HCT116 (cell line): ENCODE data around the gene CCSER1. TPM values are rescaled to one million over a fixed set of nuclear protein-coding genes. Genes with fewer than 3 reads are reported as not detected.

Experiments used
- ATAC-seq: fragments of 200-7000 bp; cut with Tn5 transposase; 2 replicates; pipeline ENCODE4 v1.9.1; 2020; ENCODE audit warnings: mild to moderate bottlenecking, moderate library complexity
- BruUV-seq: library from RNA; stranded (reverse); fragments of 400-500 nt; replicated peaks from 2 replicates; lab custom pipeline; 2021; lab: Mats Ljungman, UMichigan
- CTCF ChIA-PET: fragments of 300-600 bp; sonication (Branson Sonifier 250); formaldehyde crosslinking; loops from one replicate; lab custom pipeline; 2021; ENCODE audit warnings: antibody characterized with exemption; lab: Charles Lee
- POLR2A ChIA-PET: fragments of 300-600, 350-600 bp; sonication (Branson Sonifier 250); formaldehyde crosslinking; loops from one replicate; lab custom pipeline; 2021; ENCODE audit warnings: antibody characterized with exemption; lab: Charles Lee
- RAD21 ChIA-PET, 2 experiments: fragments of 300-600 bp; sonication (Branson Sonifier 250); formaldehyde crosslinking; loops; one replicate each; lab custom pipeline; 2023; ENCODE audit warnings: low total read pairs in 2 of 2; ENCODE audit not compliant: uncharacterized antibody in 2 of 2, unreplicated experiment in 2 of 2, low non-redundant PET in 1 of 2; lab: Charles Lee
- DNase-seq: peaks from one replicate; pipeline ENCODE4 v3.0.0-alpha.2; 2010; ENCODE audit warnings: low read depth, low spot score
- H2AFZ ChIP-seq: fragments of 200-600 bp; shearing (Covaris generic), sonication (generic); 2 replicates; pipeline ENCODE4 v1.6.1; 2017; ENCODE audit warnings: low read depth, mixed run types, mixed read lengths, antibody characterized with exemption, low read length; ENCODE audit not compliant: poor library complexity, severe bottlenecking
- H3K27ac ChIP-seq: 2 replicates; pipeline ENCODE4 v1.5.1; 2012; ENCODE audit warnings: low read depth, low read length
- H3K27me3 ChIP-seq: fragments of 200-600 bp; sonication (generic); 2 replicates; pipeline ENCODE4 v1.6.1; 2016; ENCODE audit warnings: mixed run types, low read length, mixed read lengths; ENCODE audit not compliant: insufficient read depth
- H3K36me3 ChIP-seq, 2 experiments: fragments of 200-500 bp in 1 of 2; fragments of 200-600 bp in 1 of 2; sonication (Bioruptor generic) in 1 of 2; sonication (generic) in 1 of 2; 2 replicates each; pipeline versions ENCODE4 v1.5.1 to v1.6.1; 2014 to 2016; ENCODE audit warnings: low read length in 2 of 2, inconsistent platforms in 1 of 2, mixed read lengths in 1 of 2, mixed run types in 1 of 2; ENCODE audit not compliant: insufficient read depth in 2 of 2, control insufficient read depth in 1 of 2
- H3K4me1 ChIP-seq, 2 experiments: fragments of 200-600 bp in 1 of 2; sonication (generic) in 1 of 2; 2 replicates each; pipeline versions ENCODE4 v1.5.1 to v1.6.1; 2012 to 2017; ENCODE audit warnings: low read length in 2 of 2, inconsistent platforms in 1 of 2, mild to moderate bottlenecking in 1 of 2, mixed read lengths in 1 of 2, mixed run types in 1 of 2, moderate library complexity in 1 of 2; ENCODE audit not compliant: insufficient read depth in 2 of 2, control insufficient read depth in 1 of 2
- H3K4me2 ChIP-seq: fragments of 200-600 bp; sonication (generic); 2 replicates; pipeline ENCODE4 v1.6.1; 2017; ENCODE audit warnings: mixed run types, low read length, mixed read lengths
- H3K4me3 ChIP-seq, 2 experiments: fragments of 200-600 bp in 1 of 2; sonication (generic) in 1 of 2; replicated peaks in 1 of 2; 2 replicates each; pipeline ENCODE4 v1.5.1; 2011 to 2016; ENCODE audit warnings: low read length in 2 of 2, control low read depth in 1 of 2, low read depth in 1 of 2, mild to moderate bottlenecking in 1 of 2, mixed read lengths in 1 of 2, mixed run types in 1 of 2
- H3K79me2 ChIP-seq: fragments of 200-600 bp; sonication (generic); 2 replicates; pipeline ENCODE4 v1.6.1; 2017; ENCODE audit warnings: mild to moderate bottlenecking, mixed run types, low read length, moderate library complexity, mixed read lengths; ENCODE audit not compliant: insufficient read depth
- H3K9ac ChIP-seq: fragments of 200-600 bp; sonication (generic); 2 replicates; pipeline ENCODE4 v1.6.1; 2016; ENCODE audit warnings: low read length, mixed read lengths
- H3K9me2 ChIP-seq: fragments of 200-600 bp; sonication (generic), shearing (Covaris generic); 2 replicates; pipeline ENCODE4 v1.6.1; 2017; ENCODE audit warnings: mixed run types, mild to moderate bottlenecking, moderate library complexity; ENCODE audit not compliant: insufficient read depth
- H3K9me3 ChIP-seq, 2 experiments: fragments of 200-500 bp in 1 of 2; fragments of 200-600 bp in 1 of 2; sonication (Bioruptor generic) in 1 of 2; sonication (generic) in 1 of 2; 2 replicates each; pipeline ENCODE4 v1.6.1; 2014 to 2017; ENCODE audit warnings: low read length in 2 of 2, mixed read lengths in 2 of 2, inconsistent platforms in 1 of 2, low read depth in 1 of 2, mild to moderate bottlenecking in 1 of 2, mixed run types in 1 of 2, moderate library complexity in 1 of 2; ENCODE audit not compliant: control insufficient read depth in 1 of 2, insufficient read depth in 1 of 2
- H4K20me1 ChIP-seq: fragments of 200-600 bp; sonication (generic), shearing (Covaris generic); 2 replicates; pipeline ENCODE4 v1.6.1; 2017; ENCODE audit warnings: mixed run types, mild to moderate bottlenecking, moderate library complexity; ENCODE audit not compliant: insufficient read depth
- RAD21 ChIP-seq: IDR thresholded peaks from 2 replicates; pipeline ENCODE4 v1.6.1; 2012; ENCODE audit warnings: low read depth, mild to moderate bottlenecking
- SRF ChIP-seq: IDR thresholded peaks from 2 replicates; pipeline ENCODE4 v1.6.1; 2012; ENCODE audit warnings: low read depth
- TCF7L2 ChIP-seq: IDR thresholded peaks from 2 replicates; pipeline ENCODE4 v1.7.0; 2011; ENCODE audit warnings: borderline replicate concordance, inconsistent platforms; ENCODE audit not compliant: insufficient read depth, insufficient read length; ENCODE audit errors: extremely low read depth
- YY1 ChIP-seq: IDR thresholded peaks from 2 replicates; pipeline ENCODE4 v1.6.1; 2011; ENCODE audit warnings: low read length, low read depth, moderate library complexity, mild to moderate bottlenecking; ENCODE audit not compliant: insufficient replicate concordance; ENCODE audit errors: extremely low read depth
- ZFX ChIP-seq: fragments of 450-650 bp; IDR thresholded peaks from 2 replicates; pipeline ENCODE4 v1.6.1; 2017
- intact Hi-C: fragments of 100-400 bp; cut with micrococcal nuclease; formaldehyde crosslinking; loops from 2 replicates; pipeline ENCODE4 v1.10.0; 2022
- total RNA-seq: library from RNA; stranded (reverse); gene quantifications from one replicate; pipeline ENCODE4 v1.2.1, GENCODE V29; 2021; ENCODE audit not compliant: unreplicated experiment
- TF ChIP-seq, protein P1 (sequence below), 3 experiments: fragments of 200-600 bp in 1 of 3; sonication (generic) in 1 of 3; IDR thresholded peaks in 2 of 3; conservative IDR thresholded peaks in 1 of 3; 2 replicates each; pipeline ENCODE4 v1.5.1; 2012 to 2017; ENCODE audit warnings: low read depth in 2 of 3, low read length in 2 of 3, antibody characterized with exemption in 1 of 3, borderline replicate concordance in 1 of 3, control low read depth in 1 of 3, mild to moderate bottlenecking in 1 of 3, mixed read lengths in 1 of 3, mixed run types in 1 of 3, moderate library complexity in 1 of 3; ENCODE audit not compliant: insufficient read depth in 1 of 3
- TF ChIP-seq, protein P2 (sequence below): IDR thresholded peaks from 2 replicates; pipeline ENCODE4 v1.6.1; 2011; ENCODE audit warnings: mild to moderate bottlenecking, low read length, moderate library complexity; ENCODE audit not compliant: insufficient replicate concordance; ENCODE audit errors: extremely low read depth

The CCSER1 gene
- total RNA-seq, 1 experiment from 2014 or later, result 6.7 TPM

DNA sequence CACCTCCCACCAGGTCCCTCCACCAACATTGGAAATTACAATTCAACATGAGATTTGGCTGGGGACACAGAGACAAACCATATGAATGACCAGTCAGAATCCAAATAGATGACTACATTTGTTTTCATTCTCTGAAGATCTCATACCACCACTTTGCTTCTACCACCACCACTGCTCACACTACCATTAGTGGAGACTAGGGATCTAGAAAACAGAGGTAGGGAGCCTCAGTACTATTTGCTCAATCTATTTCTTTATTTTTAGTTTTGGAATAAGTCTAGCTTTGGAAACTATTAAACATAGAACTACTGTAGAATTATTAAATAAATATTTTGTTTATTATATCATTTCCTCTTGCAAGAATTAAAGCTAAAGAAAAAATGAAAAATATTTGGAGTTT, 727.9 kb downstream of the CCSER1 start (continued):
- TF ChIP-seq TCF7L2, result no peak

DNA sequence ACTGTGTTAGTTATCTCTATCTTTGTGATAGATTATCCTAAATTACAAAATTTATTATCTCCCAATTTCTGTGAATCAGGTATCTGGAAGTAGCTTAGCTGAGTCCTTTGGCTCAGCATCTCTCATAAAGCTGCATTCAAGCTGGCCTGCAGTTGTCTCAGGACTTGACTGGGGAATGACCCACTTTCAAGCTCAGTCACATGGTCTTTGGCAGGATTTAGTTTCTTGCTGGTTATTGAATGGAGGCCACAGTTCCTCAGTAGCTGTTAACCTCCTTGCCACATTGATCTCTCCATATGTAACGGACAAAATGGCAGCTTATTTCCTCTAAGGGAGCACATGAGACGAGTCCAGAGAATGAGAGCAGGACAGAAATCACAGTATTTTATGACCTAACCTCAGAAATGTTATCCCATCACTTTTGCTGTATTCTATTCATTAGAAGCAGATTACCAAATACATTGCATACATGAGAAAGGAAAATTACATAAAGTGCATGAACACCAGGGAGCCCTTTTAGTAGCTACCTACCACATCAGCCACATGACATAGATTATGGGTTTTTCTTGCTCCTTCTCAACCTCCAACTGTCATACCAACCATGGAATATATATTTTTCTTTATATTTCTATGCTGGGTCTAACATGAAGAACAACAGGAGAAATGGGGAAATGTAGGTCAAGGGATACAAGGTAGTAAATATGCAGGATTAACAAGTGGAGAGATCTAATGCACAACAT, 730.1 kb downstream of the CCSER1 start:
- ChIA-PET CTCF (no interaction called here), RAD21 (no interaction called here), POLR2A (no interaction called here)
- no peak overlapping the region for H3K4me2 ChIP-seq
- DNase-seq, result no peak
- no peaks in the 10 kb centered on the region for H3K27me3 ChIP-seq
- H2AFZ ChIP-seq, result no peak overlapping the region
- no peak overlapping the region for H3K27ac ChIP-seq
- H4K20me1 ChIP-seq, result no peaks in the 10 kb centered on the region
- no TSS peak for BruUV-seq
- no peaks in the 10 kb centered on the region for H3K36me3 ChIP-seq
- no peak for TF ChIP-seq YY1
- TF ChIP-seq ZFX, result no peak
- TF ChIP-seq, protein P1, sequence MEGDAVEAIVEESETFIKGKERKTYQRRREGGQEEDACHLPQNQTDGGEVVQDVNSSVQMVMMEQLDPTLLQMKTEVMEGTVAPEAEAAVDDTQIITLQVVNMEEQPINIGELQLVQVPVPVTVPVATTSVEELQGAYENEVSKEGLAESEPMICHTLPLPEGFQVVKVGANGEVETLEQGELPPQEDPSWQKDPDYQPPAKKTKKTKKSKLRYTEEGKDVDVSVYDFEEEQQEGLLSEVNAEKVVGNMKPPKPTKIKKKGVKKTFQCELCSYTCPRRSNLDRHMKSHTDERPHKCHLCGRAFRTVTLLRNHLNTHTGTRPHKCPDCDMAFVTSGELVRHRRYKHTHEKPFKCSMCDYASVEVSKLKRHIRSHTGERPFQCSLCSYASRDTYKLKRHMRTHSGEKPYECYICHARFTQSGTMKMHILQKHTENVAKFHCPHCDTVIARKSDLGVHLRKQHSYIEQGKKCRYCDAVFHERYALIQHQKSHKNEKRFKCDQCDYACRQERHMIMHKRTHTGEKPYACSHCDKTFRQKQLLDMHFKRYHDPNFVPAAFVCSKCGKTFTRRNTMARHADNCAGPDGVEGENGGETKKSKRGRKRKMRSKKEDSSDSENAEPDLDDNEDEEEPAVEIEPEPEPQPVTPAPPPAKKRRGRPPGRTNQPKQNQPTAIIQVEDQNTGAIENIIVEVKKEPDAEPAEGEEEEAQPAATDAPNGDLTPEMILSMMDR (IDR thresholded peaks at IDR 0.05 in 2 of 3, conservative IDR thresholded peaks at IDR 0.05 in 1 of 3; ENCODE audit: borderline replicate concordance in 1 of 3, insufficient read depth in 1 of 3, low read depth in 2 of 3, low read length in 2 of 3), result no peak
- TF ChIP-seq, protein P2, sequence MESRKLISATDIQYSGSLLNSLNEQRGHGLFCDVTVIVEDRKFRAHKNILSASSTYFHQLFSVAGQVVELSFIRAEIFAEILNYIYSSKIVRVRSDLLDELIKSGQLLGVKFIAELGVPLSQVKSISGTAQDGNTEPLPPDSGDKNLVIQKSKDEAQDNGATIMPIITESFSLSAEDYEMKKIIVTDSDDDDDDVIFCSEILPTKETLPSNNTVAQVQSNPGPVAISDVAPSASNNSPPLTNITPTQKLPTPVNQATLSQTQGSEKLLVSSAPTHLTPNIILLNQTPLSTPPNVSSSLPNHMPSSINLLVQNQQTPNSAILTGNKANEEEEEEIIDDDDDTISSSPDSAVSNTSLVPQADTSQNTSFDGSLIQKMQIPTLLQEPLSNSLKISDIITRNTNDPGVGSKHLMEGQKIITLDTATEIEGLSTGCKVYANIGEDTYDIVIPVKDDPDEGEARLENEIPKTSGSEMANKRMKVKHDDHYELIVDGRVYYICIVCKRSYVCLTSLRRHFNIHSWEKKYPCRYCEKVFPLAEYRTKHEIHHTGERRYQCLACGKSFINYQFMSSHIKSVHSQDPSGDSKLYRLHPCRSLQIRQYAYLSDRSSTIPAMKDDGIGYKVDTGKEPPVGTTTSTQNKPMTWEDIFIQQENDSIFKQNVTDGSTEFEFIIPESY, result no peak
- TF ChIP-seq RAD21, result no peak
- no peak for TF ChIP-seq SRF
- intact Hi-C loops, result no loop called here
- no peaks in the 10 kb centered on the region for H3K4me1 ChIP-seq
- H3K4me3 ChIP-seq, result no peak overlapping the region
- H3K9me2 ChIP-seq, result no peaks in the 10 kb centered on the region
- no peak overlapping the region for H3K9ac ChIP-seq
- H3K79me2 ChIP-seq, result no peaks in the 10 kb centered on the region
- no peaks in the 10 kb centered on the region for H3K9me3 ChIP-seq
- no peak for ATAC-seq
